Measurements from ENCODE around the gene JOSD2.
A peak's percentile ranks its signal among the peaks of the same experiment; 100 is the strongest.

The JOSD2 gene

GRCh38 chr19:50493171-50493570, 17.8 kb downstream of the JOSD2 start:
- no peak for DNase-seq

DNA sequence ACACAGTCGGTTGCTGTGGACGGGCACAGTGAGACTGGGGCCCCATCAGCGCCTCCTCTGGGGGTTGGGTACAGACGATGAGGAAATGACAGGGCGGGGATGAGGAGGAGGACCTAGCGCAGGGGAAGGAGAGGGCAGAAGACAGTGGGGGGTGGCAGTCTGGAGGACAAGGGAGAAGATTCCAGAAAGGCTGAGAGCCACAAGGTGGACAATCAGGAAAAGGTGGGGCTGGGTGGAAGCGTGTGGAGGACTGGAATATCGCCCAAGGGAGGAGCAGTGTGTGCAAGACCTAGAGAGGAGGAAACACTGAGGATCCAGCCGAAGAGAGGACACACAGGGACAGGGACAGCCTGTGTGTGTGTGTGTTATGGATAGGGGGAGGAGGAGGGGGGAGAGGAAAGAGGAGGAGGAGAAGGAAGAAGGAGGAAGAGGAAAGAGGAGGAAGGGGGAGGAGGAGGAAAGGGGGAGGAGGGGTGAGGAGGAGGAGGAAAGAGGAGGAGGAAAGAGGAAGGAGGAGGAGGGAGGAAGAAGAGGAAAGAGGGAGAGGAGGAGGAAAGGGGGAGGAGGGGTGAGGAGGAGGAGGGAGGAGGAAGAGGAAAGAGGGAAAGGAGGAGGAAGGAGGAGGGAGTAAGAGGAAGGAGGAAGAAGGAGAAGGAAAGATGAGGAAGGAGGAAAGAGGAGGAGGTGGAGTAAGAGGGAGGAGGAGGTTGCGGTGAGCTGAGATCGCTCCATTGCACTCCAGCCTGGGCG, 18.5 kb downstream of the JOSD2 start:
- no peak for DNase-seq

GRCh38 chr19:50490991-50491472, 20.0 kb downstream of the JOSD2 start:
- DNase-seq: no peak

DNA sequence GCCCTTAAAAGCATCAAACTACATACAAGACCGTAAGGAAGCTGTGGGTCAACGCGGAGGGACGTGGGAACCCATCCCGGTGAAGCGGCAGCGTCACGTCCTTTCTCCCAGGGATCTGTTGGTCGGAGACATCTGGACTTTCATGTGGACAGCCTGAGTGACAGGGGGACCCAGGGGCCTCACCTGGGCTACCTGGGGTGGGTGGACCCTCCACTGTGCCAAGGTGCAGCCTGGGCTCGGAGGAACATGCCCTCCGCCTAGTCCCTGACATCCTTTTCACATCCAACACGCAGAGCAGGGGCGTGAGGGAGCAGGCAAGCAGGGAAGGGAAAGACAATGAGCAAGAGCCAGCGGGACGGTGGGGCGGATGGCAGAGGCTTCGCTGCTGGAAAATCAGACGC, 20.6 kb downstream of the JOSD2 start:
- no peak for DNase-seq

DNA sequence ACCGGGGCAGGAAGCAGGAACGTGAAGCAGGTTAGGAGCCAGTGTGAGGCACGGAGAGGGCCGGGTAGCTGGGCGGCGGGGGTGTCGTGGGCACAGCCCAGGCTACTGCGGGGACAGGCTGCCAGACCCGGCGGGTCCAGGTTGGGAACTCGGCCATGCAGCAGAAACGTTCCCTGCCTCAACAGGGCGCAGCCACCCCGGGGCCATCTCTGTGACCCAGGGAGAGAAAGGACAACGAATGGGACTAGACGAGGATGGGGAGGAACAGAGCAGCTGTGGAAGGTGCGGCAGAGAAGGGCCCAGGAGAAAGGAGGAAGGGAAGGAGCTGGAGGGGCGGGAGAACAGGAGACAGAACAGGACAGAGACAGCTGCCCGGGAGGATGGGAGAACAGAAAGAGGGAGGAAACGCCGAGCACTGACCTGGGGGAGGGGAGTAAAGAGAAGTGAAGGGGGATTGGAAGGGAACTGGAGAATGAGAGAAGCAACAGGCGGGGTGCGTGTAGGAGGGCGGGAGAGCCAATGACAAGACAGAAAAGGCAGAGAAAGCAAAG, 21.5 kb downstream of the JOSD2 start:
- no peak for DNase-seq

DNA sequence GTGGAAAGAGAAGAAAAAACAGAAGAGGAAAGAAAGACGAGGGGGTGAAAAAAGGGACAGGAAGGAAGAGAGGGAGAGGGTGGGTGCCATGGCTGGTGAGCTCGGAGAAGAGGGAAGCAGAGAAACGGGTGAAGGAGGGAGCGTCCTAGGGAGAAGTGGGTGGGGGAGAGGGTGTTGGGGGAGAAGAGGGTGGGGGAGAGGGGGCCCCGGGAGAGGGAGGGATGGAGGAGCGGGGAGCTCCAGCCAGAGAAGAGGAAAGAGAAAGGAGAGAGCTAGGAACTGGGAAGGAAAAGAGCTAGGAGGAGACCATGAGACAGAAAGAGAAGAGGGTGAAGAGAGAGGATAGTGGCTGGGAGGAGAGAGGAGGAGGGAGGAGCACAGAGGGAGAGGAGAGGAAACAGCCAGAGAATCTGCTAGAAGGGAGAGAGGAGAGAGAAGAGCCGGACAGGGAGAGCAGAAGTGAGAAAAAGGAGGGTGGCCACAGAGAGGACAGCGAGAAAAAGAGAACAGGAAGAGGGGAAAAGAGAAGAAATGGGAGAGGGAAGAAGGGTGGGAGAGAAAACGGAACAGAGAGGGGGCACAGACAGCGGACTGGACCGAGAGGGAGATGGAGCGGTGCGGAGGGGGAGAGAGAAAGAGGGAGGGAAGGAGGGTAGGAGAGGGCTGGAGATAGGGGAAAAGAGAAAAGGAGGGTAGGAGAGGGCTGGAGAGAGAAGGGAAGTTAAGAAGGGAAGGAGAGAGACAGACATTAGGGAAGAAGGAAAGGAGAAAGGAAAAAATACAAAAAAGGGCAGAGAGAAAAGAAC, 22.4 kb downstream of the JOSD2 start:
- no peak for DNase-seq

DNA sequence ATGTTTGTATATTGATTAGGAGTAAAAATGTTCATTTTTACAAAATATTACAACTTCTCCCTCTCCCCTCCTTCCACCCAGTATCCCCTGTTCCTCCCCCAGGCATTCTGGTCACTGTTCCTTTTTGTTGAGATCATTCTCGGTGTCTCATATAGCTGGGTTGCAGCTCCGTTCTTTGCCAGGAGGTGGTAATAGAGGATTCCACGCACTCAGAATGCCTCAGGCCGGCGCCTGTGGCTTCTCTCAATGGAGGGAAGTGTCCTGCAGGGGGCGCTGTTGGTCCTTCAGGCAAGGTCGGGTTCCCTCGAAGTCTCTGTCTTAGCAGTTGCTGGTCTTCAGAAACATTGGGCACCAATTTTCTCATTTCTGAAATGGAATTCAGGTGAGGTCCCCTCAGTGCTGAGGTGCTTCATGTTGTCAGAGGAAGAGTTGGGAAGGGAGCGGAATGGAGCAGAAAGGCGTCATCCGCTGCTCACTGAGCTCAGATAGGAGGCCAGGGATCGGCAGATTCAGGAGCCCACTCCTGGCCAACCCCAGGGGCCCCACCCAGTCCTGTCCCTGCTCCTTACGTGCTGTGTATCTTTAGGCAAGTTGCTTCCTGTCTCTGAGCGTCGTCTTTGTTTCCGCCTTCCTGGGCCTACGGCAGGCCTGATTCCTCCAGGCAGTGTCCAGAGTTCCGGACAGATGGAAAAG, 24.0 kb downstream of the JOSD2 start:
- DNase-seq: peak; percentile 57

GRCh38 chr19:50485284-50485955, 25.6 kb downstream of the JOSD2 start:
- DNase-seq: no peak

GRCh38 chr19:50482916-50483315, 28.1 kb downstream of the JOSD2 start:
- no peak for DNase-seq

DNA sequence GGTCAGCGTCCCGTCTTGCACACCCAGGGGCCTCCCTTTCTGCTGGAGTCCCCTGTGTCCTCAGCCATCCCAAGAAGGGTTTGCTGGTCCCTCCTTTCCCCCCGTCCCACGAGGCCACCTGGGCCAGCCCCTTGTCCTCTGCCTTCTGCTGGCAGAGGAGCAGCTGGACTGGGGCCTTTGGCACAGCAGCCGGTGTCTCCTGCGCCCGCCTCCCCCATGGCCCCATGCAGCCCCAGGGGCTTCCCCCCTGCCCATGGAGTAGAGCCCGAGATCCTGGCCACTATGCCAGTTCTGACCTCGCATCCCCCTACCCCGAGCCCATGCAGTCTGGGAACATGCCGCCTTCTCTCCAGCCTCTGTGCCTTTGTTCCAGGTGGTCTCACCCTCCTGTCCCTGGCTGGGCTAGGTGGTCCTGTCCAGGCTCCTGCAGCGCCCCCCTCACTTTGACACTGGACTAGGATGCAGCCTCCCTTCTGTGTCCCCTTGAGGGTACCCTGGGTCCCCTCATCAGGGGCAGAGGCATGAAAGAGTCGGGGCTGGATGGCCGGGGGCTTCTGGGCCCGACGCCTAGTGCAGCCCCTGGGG, 28.6 kb downstream of the JOSD2 start:
- no peak for DNase-seq

DNA sequence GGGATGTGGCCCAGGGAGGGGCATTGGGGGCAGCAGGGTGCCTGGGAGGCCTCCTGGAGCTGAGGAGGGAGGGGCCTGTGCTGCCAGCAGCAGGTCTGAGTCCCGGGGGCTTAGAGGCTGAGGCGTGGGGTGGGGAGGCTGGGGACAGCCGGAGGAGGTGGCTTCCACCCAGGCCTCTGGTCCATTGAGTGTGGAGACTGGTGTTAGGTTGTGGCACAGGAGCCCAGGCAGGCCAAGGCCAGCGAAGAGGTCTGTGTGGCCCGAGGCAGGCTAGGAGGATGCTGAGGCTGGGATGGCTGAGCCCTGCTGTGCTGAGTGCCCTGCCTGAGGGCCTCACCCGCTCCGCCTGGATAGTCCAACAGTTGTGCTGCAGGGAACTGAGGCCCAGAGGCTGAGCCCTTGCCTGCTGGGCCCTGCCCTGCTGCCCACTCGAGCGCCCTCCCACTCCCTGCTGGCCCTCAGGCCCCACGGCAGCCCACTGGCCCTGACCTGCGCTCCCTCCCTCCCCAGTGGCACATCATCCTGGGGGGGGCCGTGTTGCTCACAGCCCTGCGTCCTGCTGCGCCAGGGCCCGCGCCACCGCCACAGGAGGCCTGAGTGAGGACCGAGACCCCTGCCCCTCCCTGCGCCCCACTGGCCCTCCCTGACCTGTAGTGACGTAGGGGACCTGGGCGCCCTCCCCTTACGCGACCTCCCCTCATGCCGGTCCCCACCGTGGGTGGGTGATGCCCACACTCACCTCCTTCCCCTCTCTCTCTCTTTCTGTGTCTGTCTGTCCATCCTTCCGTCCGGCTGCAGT, 29.4 kb downstream of the JOSD2 start:
- no peak for DNase-seq

GRCh38 chr19:50480281-50481111, 30.5 kb downstream of the JOSD2 start:
- DNase-seq: no peak

- DNase-seq: no peak
Measured at GRCh38 chr19:50479761-50480251, 31.2 kb downstream of the JOSD2 start.

DNA sequence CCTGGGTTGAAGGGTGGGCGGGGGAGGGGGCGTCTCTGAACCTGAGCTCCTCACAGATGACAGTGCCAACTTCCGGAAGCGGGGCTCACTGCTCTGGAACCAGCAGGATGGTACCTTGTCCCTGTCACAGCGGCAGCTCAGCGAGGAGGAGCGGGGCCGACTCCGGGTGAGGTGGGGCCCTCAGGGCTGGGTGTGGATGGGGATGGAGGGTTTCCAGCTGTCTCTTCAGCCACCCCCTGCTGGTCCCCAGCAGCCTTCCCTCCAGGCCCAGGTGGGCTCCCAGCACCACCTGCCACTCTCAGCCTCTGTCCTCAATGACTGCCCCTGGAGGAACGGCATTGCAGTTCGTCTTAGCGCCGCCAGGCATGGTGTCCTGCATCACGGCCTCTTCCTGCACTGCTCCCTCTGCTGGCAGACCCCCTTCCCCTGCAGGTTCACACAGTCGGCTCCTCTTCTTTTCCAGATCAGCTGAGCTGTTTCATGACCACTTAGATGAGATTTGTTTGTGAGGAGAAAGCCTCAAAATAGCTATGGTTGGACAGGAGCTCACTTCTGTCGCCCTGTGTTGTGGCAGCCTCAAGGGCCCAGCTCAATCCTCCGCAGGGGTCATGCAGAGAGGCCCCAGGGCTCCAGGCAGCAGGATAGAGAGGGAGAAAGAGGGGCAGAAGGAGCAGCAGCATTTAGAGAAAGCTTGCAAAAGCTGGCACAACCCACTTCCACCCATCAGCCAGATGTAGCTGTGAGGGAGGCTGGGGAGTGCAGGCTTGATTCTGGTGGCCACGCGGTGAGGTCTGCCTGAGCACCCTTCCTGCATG, 31.9 kb downstream of the JOSD2 start:
- no peak for DNase-seq

DNA sequence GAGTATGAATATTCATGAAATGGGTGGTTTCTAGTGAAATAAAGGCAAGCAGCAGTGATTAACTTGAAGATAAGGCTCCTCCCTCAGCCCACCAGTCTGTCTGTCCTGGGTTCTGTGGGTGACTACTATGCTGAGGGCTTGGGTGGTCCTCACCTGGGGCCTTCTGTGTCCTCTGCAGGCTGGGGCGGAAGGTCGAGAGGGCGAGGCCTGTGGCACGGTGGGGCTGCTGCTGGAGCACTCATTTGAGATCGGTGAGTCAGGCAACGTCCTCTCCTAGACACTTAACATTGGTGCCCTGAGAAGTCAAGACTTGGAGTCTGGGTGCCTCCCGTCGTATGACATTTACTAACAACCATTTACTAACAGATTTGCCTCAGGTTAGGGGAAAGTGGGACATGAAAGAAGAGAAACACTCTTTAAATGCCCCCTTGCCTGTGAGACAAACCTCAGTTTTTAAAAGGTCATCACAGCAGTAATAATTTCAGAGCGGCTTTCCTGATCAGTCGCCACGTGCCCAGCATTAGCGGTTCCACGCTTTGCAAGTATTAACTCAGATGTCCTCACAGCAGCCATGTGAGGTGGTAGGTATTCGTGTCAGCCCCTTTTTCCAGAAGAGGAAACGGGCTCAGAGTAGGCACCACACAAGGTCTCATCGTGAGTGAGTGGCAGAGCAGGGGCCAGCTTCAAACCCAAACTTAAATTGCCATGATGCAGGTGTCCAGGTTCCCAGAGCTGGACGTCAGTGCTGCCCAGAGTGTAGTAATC, 33.1 kb downstream of the JOSD2 start:
- DNase-seq: no peak

GRCh38 chr19:50476907-50477238, 34.1 kb downstream of the JOSD2 start:
- no peak for DNase-seq

GRCh38 chr19:50476224-50476906, 34.6 kb downstream of the JOSD2 start, which contains the start of the genes EMC10 and GARIN5A:
Gene EMC10, plus strand, starts transcription at chr19:50476507. Its CDS starts 38 bp downstream, at chr19:50476545.
Gene GARIN5A, minus strand, starts transcription at chr19:50476848. Its CDS starts 460 bp downstream, at chr19:50476388.
- DNase-seq: peak; percentile 58

DNA sequence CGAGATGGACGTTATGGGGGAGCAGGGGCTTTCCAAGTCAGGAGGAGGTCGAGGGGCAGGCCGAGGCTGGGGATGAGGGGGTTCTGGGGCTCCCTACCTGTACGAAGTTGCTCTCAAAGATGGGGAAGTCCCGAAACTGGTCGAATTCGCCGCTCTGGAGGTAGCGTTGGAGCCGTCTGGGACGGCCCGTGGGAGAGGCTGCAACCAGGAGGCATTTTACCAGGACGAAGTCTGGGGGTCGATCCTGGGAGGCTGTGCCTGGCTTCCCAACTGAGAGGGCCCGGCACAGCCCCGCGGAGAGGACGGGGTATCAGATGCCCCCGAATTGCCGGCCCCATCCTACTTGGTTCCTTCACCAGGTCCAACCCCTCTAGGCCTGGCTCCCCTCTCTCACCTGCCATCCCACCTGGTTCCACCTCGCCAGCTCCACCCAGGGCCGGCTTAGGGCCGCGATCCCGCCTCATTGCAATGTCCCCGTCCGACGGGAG, 35.2 kb downstream of the JOSD2 start:
- DNase-seq: no peak

All from NCI-H1694 (cell line).